ENCODE results near the gene SEC16A. TPM values are rescaled to one million over a fixed set of nuclear protein-coding genes. Genes with fewer than 3 reads are reported as not detected.

SEC16A gene
- total RNA-seq, 1 experiment from 2014 or later: 44.5 TPM

- H3K27me3 ChIP-seq: no peaks in the 10 kb centered on the region
- H3K27ac ChIP-seq: no peak overlapping the region
- H3K9me3 ChIP-seq (replicated peaks): no peaks in the 10 kb centered on the region
- no peak for DNase-seq
- peaks cover 17% of the 10 kb centered on the region; the same call in 1 of the 2 replicates for H3K36me3 ChIP-seq
- H3K4me3 ChIP-seq: no peak overlapping the region
- H3K4me1 ChIP-seq: peaks cover 28% of the 10 kb centered on the region
Observed at GRCh38 chr9:136522314-136523237, 39.7 kb upstream of the SEC16A start.

GRCh38 chr9:136521537-136521936 lies 38.7 kb upstream of the SEC16A start:
- Histone ChIP-seq H3K4me3 (no peak overlapping the region), H3K27me3 (no peaks in the 10 kb centered on the region), H3K36me3 (peaks cover 19% of the 10 kb centered on the region; the same call in 1 of the 2 replicates), H3K4me1 (peaks cover 18% of the 10 kb centered on the region), H3K9me3 (replicated peaks) (no peaks in the 10 kb centered on the region), H3K27ac (no peak overlapping the region)
- no peak for DNase-seq

GRCh38 chr9:136520053-136520540 lies 37.3 kb upstream of the SEC16A start:
- no peak for DNase-seq
- Histone ChIP-seq H3K27ac (no peak overlapping the region), H3K9me3 (replicated peaks) (no peaks in the 10 kb centered on the region), H3K27me3 (no peaks in the 10 kb centered on the region), H3K4me3 (no peak overlapping the region), H3K36me3 (peaks cover 22% of the 10 kb centered on the region; the same call in 1 of the 2 replicates), H3K4me1 (peaks cover 5% of the 10 kb centered on the region)

GRCh38 chr9:136519263-136520052 lies 36.6 kb upstream of the SEC16A start:
- H3K36me3 ChIP-seq: peaks cover 24% of the 10 kb centered on the region; the same call in 1 of the 2 replicates
- H3K9me3 ChIP-seq (replicated peaks): no peaks in the 10 kb centered on the region
- no peak overlapping the region for H3K27ac ChIP-seq
- no peak for DNase-seq
- no peaks in the 10 kb centered on the region for H3K4me1 ChIP-seq
- H3K4me3 ChIP-seq: no peak overlapping the region
- no peaks in the 10 kb centered on the region for H3K27me3 ChIP-seq

GRCh38 chr9:136518623-136519022 lies 35.8 kb upstream of the SEC16A start:
- no peaks in the 10 kb centered on the region for H3K27me3 ChIP-seq
- no peak overlapping the region for H3K4me3 ChIP-seq
- DNase-seq: no peak
- H3K27ac ChIP-seq: no peak overlapping the region
- H3K36me3 ChIP-seq: peaks cover 27% of the 10 kb centered on the region
- H3K4me1 ChIP-seq: no peaks in the 10 kb centered on the region
- no peaks in the 10 kb centered on the region for H3K9me3 ChIP-seq (replicated peaks)

GRCh38 chr9:136517950-136518349 lies 35.1 kb upstream of the SEC16A start:
- Histone ChIP-seq H3K27me3 (no peaks in the 10 kb centered on the region), H3K27ac (no peak overlapping the region), H3K4me1 (no peaks in the 10 kb centered on the region), H3K9me3 (replicated peaks) (no peaks in the 10 kb centered on the region), H3K36me3 (peaks cover 34% of the 10 kb centered on the region), H3K4me3 (no peak overlapping the region)
- DNase-seq: no peak

- Histone ChIP-seq H3K27me3 (no peaks in the 10 kb centered on the region), H3K4me1 (no peaks in the 10 kb centered on the region), H3K36me3 (peaks cover 38% of the 10 kb centered on the region), H3K4me3 (no peak overlapping the region), H3K9me3 (replicated peaks) (no peaks in the 10 kb centered on the region), H3K27ac (no peak overlapping the region)
- DNase-seq: no peak
Observed at GRCh38 chr9:136517012-136517743, 34.3 kb upstream of the SEC16A start.

GRCh38 chr9:136516191-136516654 lies 33.4 kb upstream of the SEC16A start:
- DNase-seq: no peak
- no peaks in the 10 kb centered on the region for H3K9me3 ChIP-seq (replicated peaks)
- peaks cover 43% of the 10 kb centered on the region for H3K36me3 ChIP-seq
- H3K27ac ChIP-seq: no peak overlapping the region
- H3K27me3 ChIP-seq: no peaks in the 10 kb centered on the region
- H3K4me3 ChIP-seq: no peak overlapping the region
- no peaks in the 10 kb centered on the region for H3K4me1 ChIP-seq

GRCh38 chr9:136515276-136515675 lies 32.4 kb upstream of the SEC16A start:
- no peaks in the 10 kb centered on the region for H3K4me1 ChIP-seq
- no peak overlapping the region for H3K4me3 ChIP-seq
- H3K9me3 ChIP-seq (replicated peaks): no peaks in the 10 kb centered on the region
- no peaks in the 10 kb centered on the region for H3K27me3 ChIP-seq
- H3K36me3 ChIP-seq: peaks cover 43% of the 10 kb centered on the region
- no peak for DNase-seq
- no peak overlapping the region for H3K27ac ChIP-seq

GRCh38 chr9:136514022-136514714 lies 31.3 kb upstream of the SEC16A start:
- H3K4me3 ChIP-seq: no peak overlapping the region
- peaks cover 40% of the 10 kb centered on the region for H3K36me3 ChIP-seq
- DNase-seq: no peak
- H3K27ac ChIP-seq: no peak overlapping the region
- H3K27me3 ChIP-seq: no peaks in the 10 kb centered on the region
- H3K4me1 ChIP-seq: no peaks in the 10 kb centered on the region
- H3K9me3 ChIP-seq (replicated peaks): no peaks in the 10 kb centered on the region

- no peak overlapping the region for H3K4me3 ChIP-seq
- no peaks in the 10 kb centered on the region for H3K27me3 ChIP-seq
- no peaks in the 10 kb centered on the region for H3K9me3 ChIP-seq (replicated peaks)
- no peaks in the 10 kb centered on the region for H3K4me1 ChIP-seq
- peaks cover 38% of the 10 kb centered on the region for H3K36me3 ChIP-seq
- DNase-seq: no peak
- H3K27ac ChIP-seq: no peak overlapping the region
Observed at GRCh38 chr9:136513191-136513590, 30.4 kb upstream of the SEC16A start.

- Histone ChIP-seq H3K27ac (no peak overlapping the region), H3K4me1 (no peaks in the 10 kb centered on the region), H3K4me3 (no peak overlapping the region), H3K36me3 (peaks cover 39% of the 10 kb centered on the region), H3K9me3 (replicated peaks) (no peaks in the 10 kb centered on the region), H3K27me3 (no peaks in the 10 kb centered on the region)
- peak in 1 of 2 experiments; percentile 36 for DNase-seq
Observed at GRCh38 chr9:136512651-136513071, 29.8 kb upstream of the SEC16A start.

GRCh38 chr9:136511670-136512592 lies 29.1 kb upstream of the SEC16A start:
- Histone ChIP-seq H3K9me3 (replicated peaks) (no peaks in the 10 kb centered on the region), H3K4me1 (no peaks in the 10 kb centered on the region), H3K27ac (no peak overlapping the region), H3K4me3 (no peak overlapping the region), H3K27me3 (no peaks in the 10 kb centered on the region), H3K36me3 (peaks cover 41% of the 10 kb centered on the region)
- no peak for DNase-seq
